HepG2 (cell line): ENCODE data around the gene ARMC10. TPM values are rescaled to one million over a fixed set of nuclear protein-coding genes. Genes with fewer than 3 reads are reported as not detected.
A peak's percentile ranks its signal among the peaks of the same experiment; 100 is the strongest.

Source experiments
- ARNTL ChIP-seq: sonication (generic); formaldehyde crosslinking; IDR thresholded peaks from 2 replicates; pipeline ENCODE4 v1.4.0; 2020; ENCODE audit warnings: mild to moderate bottlenecking, missing genetic modification reagents
- ASH2L ChIP-seq: fragments of 300-600, 200-600 bp; sonication (generic); IDR thresholded peaks from 2 replicates; pipeline ENCODE4 v1.7.0; 2017; ENCODE audit warnings: low read depth, mild to moderate bottlenecking, moderate library complexity, mixed read lengths, low read length; ENCODE audit not compliant: insufficient read length
- BCL6 ChIP-seq: IDR thresholded peaks from 2 replicates; pipeline ENCODE4 v1.6.1; 2016; ENCODE audit warnings: missing genetic modification reagents, missing compliant biosample characterization
- ERF ChIP-seq: IDR thresholded peaks from 2 replicates; pipeline ENCODE4 v1.6.1; 2018; ENCODE audit warnings: missing biosample characterization, missing genetic modification reagents
- FOXA3 ChIP-seq: IDR thresholded peaks from 2 replicates; pipeline ENCODE4 v1.6.1; 2016; ENCODE audit warnings: missing genetic modification reagents, missing compliant biosample characterization
- FOXJ3 ChIP-seq: sonication (generic); formaldehyde crosslinking; IDR thresholded peaks from 2 replicates; pipeline ENCODE4 v1.4.0; 2020; ENCODE audit warnings: missing genetic modification reagents, mild to moderate bottlenecking, borderline replicate concordance
- ISL2 ChIP-seq: sonication (generic); formaldehyde crosslinking; IDR thresholded peaks from 2 replicates; pipeline ENCODE4 v1.5.0; 2020; ENCODE audit warnings: missing genetic modification reagents
- MEIS1 ChIP-seq: sonication (generic); formaldehyde crosslinking; IDR thresholded peaks from 2 replicates; pipeline ENCODE4 v1.9.0; 2021; ENCODE audit warnings: mild to moderate bottlenecking, missing genetic modification reagents, moderate library complexity, borderline replicate concordance
- MYNN ChIP-seq: sonication (generic); formaldehyde crosslinking; IDR thresholded peaks from 2 replicates; pipeline ENCODE4 v1.4.0; 2020; ENCODE audit warnings: mild to moderate bottlenecking, low read depth, missing genetic modification reagents
- REPIN1 ChIP-seq: sonication (generic); formaldehyde crosslinking; IDR thresholded peaks from 2 replicates; pipeline ENCODE4 v1.8.0; 2022; ENCODE audit warnings: missing genetic modification reagents, low read depth, mild to moderate bottlenecking, borderline replicate concordance
- RNF2 ChIP-seq: fragments of 450-650 bp; conservative IDR thresholded peaks from 2 replicates; pipeline ENCODE4 v1.6.1; 2016; ENCODE audit warnings: low read depth
- ZNF143 ChIP-seq: sonication (generic); formaldehyde crosslinking; IDR thresholded peaks from 2 replicates; pipeline ENCODE4 v1.4.0; 2020; ENCODE audit warnings: missing genetic modification reagents
- ZNF225 ChIP-seq: sonication (generic); formaldehyde crosslinking; IDR thresholded peaks from 2 replicates; pipeline ENCODE4 v1.4.0; 2020; ENCODE audit warnings: mild to moderate bottlenecking, missing genetic modification reagents
- ZNF234 ChIP-seq: sonication (generic); formaldehyde crosslinking; conservative IDR thresholded peaks from 2 replicates; pipeline ENCODE4 v1.5.1; 2020; ENCODE audit warnings: mild to moderate bottlenecking, missing genetic modification reagents
- polyA plus RNA-seq, 8 experiments: library from polyadenylated mRNA; depleted of rRNA in 3 of 8; stranded (reverse) in 7 of 8; unstranded in 1 of 8; fragments of >200 nt; fragmentation: Illumina TruSeq in 4 of 8; extraction: Trizol in 4 of 8; gene quantifications; 2 replicates each; pipeline versions ENCODE4 v1.2.1 to v1.2.3, GENCODE V29; 2011 to 2016; ENCODE audit warnings: low read depth in 4 of 8, missing spikeins in 1 of 8, mixed read lengths in 1 of 8; ENCODE audit not compliant: insufficient read depth in 1 of 8
- total RNA-seq, 5 experiments: library from RNA; depleted of rRNA; stranded (reverse); fragments of >200 nt; fragmentation: Illumina TruSeq; extraction: Trizol; gene quantifications; 2 replicates each; pipeline ENCODE4 v1.2.3, GENCODE V29; 2016; ENCODE audit warnings: low read depth in 1 of 5
- TF ChIP-seq, protein P1 (sequence below): IDR thresholded peaks from 2 replicates; pipeline ENCODE4 v1.6.1; 2016; ENCODE audit warnings: low read depth, control low read depth
- TF ChIP-seq, protein P2 (sequence below), 2 experiments: sonication (generic) in 1 of 2; formaldehyde crosslinking in 1 of 2; IDR thresholded peaks; 2 replicates each; pipeline versions ENCODE4 v1.4.0 to v1.6.1; 2018 to 2020; ENCODE audit warnings: missing genetic modification reagents in 2 of 2, borderline replicate concordance in 1 of 2, low read depth in 1 of 2, mild to moderate bottlenecking in 1 of 2, missing biosample characterization in 1 of 2
- TF ChIP-seq, protein P3 (sequence below): sonication (generic); formaldehyde crosslinking; IDR thresholded peaks from 2 replicates; pipeline ENCODE4 v1.5.0; 2020; ENCODE audit warnings: mild to moderate bottlenecking, missing genetic modification reagents
- TF ChIP-seq, protein P4 (sequence below): sonication (generic); formaldehyde crosslinking; IDR thresholded peaks from 2 replicates; pipeline ENCODE4 v1.5.1; 2020; ENCODE audit warnings: missing genetic modification reagents, mild to moderate bottlenecking, borderline replicate concordance
- TF ChIP-seq, protein P5 (sequence below): sonication (generic); formaldehyde crosslinking; IDR thresholded peaks from 2 replicates; pipeline ENCODE4 v1.4.0; 2020; ENCODE audit warnings: mild to moderate bottlenecking, missing genetic modification reagents, borderline replicate concordance

ARMC10 gene
- total and polyA plus RNA-seq, 2 of the 13 experiments (the other 11 are each of a cell fraction or from before 2014, with no cell fraction given): 11.3 to 23.7 TPM

DNA sequence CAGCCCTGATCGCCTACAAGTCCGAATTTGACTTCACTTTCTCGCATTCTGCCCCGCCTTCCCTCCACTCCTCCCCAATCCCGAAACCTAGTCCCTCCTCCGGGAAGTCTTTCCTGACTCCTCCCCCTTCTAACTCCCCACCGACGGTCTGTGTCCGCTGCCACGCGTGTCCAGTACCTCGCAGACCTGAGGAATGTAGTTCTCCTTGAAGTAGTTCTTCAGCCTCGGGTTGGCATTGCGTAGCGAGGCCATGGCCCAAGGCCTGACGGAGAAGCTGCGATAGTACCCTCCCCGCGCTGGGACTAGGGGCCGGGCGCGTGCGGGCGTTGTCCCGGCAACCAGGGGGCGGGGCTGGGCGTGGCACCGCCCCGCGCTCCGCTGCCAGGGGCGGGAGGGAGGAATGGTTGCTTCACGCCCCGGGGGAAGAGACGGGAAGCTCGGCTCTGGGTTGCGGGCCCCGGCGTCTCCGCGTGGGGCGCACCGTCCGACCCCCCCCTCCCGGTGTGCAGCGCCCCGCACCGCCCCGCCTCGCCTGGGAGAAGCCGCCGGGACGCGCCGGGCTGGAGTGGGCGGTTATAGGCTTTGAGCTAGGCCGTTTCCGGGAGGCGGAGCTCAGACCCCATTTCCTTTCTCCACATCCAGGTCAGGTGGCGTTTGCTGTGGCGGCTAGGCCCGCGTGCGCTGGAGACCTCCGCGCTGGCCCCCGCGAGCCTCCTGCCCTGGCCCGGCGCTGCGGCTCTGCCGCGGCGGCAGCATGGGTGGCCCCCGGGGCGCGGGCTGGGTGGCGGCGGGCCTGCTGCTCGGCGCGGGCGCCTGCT, at the start of gene ARMC10, which contains the start of gene FBXL13 (continued):
- TF ChIP-seq ASH2L (peak; percentile 85), BCL6 (CRISPR knock-in tag) (no peak), ERF (CRISPR knock-in tag) (peak; percentile 39; the same call in 1 of the 2 replicates), ZNF143 (CRISPR knock-in tag) (peak; percentile 12; the same call in 1 of the 2 replicates), FOXA3 (CRISPR knock-in tag) (peak; percentile 11), ARNTL (CRISPR knock-in tag) (no peak; the same call in 1 of the 2 replicates), REPIN1 (peak; percentile 90; the same call in 1 of the 2 replicates), ZNF225 (CRISPR knock-in tag) (peak; percentile 35; the same call in 1 of the 2 replicates), ZNF234 (CRISPR knock-in tag) (no peak), FOXJ3 (no peak), ISL2 (CRISPR knock-in tag) (peak; percentile 46; the same call in 1 of the 2 replicates), RNF2 (peak; percentile 84), MYNN (CRISPR knock-in tag) (no peak), MEIS1 (no peak)
- TF ChIP-seq, protein P1, sequence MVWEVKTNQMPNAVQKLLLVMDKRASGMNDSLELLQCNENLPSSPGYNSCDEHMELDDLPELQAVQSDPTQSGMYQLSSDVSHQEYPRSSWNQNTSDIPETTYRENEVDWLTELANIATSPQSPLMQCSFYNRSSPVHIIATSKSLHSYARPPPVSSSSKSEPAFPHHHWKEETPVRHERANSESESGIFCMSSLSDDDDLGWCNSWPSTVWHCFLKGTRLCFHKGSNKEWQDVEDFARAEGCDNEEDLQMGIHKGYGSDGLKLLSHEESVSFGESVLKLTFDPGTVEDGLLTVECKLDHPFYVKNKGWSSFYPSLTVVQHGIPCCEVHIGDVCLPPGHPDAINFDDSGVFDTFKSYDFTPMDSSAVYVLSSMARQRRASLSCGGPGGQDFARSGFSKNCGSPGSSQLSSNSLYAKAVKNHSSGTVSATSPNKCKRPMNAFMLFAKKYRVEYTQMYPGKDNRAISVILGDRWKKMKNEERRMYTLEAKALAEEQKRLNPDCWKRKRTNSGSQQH (CRISPR knock-in tag): peak; percentile 72
- TF ChIP-seq, protein P2, sequence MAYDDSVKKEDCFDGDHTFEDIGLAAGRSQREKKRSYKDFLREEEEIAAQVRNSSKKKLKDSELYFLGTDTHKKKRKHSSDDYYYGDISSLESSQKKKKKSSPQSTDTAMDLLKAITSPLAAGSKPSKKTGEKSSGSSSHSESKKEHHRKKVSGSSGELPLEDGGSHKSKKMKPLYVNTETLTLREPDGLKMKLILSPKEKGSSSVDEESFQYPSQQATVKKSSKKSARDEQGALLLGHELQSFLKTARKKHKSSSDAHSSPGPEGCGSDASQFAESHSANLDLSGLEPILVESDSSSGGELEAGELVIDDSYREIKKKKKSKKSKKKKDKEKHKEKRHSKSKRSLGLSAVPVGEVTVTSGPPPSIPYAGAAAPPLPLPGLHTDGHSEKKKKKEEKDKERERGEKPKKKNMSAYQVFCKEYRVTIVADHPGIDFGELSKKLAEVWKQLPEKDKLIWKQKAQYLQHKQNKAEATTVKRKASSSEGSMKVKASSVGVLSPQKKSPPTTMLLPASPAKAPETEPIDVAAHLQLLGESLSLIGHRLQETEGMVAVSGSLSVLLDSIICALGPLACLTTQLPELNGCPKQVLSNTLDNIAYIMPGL (CRISPR knock-in tag; IDR thresholded peaks at IDR 0.05; ENCODE audit: borderline replicate concordance in 1 of 2, low read depth in 1 of 2): peak; percentile 62 to 65; a peak in 3 of 4 replicates
- TF ChIP-seq, protein P3, sequence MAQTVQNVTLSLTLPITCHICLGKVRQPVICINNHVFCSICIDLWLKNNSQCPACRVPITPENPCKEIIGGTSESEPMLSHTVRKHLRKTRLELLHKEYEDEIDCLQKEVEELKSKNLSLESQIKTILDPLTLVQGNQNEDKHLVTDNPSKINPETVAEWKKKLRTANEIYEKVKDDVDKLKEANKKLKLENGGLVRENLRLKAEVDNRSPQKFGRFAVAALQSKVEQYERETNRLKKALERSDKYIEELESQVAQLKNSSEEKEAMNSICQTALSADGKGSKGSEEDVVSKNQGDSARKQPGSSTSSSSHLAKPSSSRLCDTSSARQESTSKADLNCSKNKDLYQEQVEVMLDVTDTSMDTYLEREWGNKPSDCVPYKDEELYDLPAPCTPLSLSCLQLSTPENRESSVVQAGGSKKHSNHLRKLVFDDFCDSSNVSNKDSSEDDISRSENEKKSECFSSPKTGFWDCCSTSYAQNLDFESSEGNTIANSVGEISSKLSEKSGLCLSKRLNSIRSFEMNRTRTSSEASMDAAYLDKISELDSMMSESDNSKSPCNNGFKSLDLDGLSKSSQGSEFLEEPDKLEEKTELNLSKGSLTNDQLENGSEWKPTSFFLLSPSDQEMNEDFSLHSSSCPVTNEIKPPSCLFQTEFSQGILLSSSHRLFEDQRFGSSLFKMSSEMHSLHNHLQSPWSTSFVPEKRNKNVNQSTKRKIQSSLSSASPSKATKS: no peak
- TF ChIP-seq, protein P4, sequence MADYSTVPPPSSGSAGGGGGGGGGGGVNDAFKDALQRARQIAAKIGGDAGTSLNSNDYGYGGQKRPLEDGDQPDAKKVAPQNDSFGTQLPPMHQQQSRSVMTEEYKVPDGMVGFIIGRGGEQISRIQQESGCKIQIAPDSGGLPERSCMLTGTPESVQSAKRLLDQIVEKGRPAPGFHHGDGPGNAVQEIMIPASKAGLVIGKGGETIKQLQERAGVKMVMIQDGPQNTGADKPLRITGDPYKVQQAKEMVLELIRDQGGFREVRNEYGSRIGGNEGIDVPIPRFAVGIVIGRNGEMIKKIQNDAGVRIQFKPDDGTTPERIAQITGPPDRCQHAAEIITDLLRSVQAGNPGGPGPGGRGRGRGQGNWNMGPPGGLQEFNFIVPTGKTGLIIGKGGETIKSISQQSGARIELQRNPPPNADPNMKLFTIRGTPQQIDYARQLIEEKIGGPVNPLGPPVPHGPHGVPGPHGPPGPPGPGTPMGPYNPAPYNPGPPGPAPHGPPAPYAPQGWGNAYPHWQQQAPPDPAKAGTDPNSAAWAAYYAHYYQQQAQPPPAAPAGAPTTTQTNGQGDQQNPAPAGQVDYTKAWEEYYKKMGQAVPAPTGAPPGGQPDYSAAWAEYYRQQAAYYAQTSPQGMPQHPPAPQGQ: no peak
- TF ChIP-seq, protein P5, sequence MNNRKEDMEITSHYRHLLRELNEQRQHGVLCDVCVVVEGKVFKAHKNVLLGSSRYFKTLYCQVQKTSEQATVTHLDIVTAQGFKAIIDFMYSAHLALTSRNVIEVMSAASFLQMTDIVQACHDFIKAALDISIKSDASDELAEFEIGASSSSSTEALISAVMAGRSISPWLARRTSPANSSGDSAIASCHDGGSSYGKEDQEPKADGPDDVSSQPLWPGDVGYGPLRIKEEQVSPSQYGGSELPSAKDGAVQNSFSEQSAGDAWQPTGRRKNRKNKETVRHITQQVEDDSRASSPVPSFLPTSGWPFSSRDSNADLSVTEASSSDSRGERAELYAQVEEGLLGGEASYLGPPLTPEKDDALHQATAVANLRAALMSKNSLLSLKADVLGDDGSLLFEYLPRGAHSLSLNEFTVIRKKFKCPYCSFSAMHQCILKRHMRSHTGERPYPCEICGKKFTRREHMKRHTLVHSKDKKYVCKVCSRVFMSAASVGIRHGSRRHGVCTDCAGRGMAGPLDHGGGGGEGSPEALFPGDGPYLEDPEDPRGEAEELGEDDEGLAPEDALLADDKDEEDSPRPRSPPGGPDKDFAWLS (CRISPR knock-in tag): no peak
